Neural cell (in vitro differentiated cells): Measurements from ENCODE around the gene ADAMTSL2. TPM values are rescaled to one million over a fixed set of nuclear protein-coding genes. Genes with fewer than 3 reads are reported as not detected.

Experiments
- H2AFZ ChIP-seq: fragments of 200-600, 300-800 bp; sonication (generic), shearing (Covaris generic); 2 replicates; pipeline ENCODE4 v1.6.0; 2014; ENCODE audit warnings: low read depth, mild to moderate bottlenecking, antibody characterized with exemption, low read length, moderate library complexity
- H3F3A ChIP-seq: fragments of 200-600 bp; shearing (Covaris generic); 2 replicates; pipeline ENCODE4 v1.6.1; 2016; ENCODE audit warnings: mild to moderate bottlenecking, moderate library complexity, mixed read lengths, antibody characterized with exemption, low read length; ENCODE audit not compliant: insufficient read depth, poor library complexity, severe bottlenecking
- H3K27ac ChIP-seq: fragments of 200-600, 300-800 bp; sonication (generic), shearing (Covaris generic); 2 replicates; pipeline ENCODE4 v1.5.1; 2014; ENCODE audit warnings: mild to moderate bottlenecking, low read length, moderate library complexity
- H3K27me3 ChIP-seq: fragments of 300-800, 200-600 bp; sonication (generic), shearing (Covaris generic); 2 replicates; pipeline ENCODE4 v1.6.0; 2014; ENCODE audit warnings: mild to moderate bottlenecking, low read depth, low read length, moderate library complexity; ENCODE audit not compliant: insufficient read depth
- H3K36me3 ChIP-seq: fragments of 300-800, 200-600 bp; sonication (generic), shearing (Covaris generic); 2 replicates; pipeline ENCODE4 v1.5.1; 2014; ENCODE audit warnings: mild to moderate bottlenecking, antibody characterized with exemption, low read length, moderate library complexity; ENCODE audit not compliant: insufficient read depth
- H3K4me2 ChIP-seq: fragments of 300-800, 200-600 bp; sonication (generic), shearing (Covaris generic); 2 replicates; pipeline ENCODE4 v1.6.0; 2014; ENCODE audit warnings: mild to moderate bottlenecking, low read length
- H3K4me3 ChIP-seq: fragments of 300-800, 200-600 bp; sonication (generic), shearing (Covaris generic); 2 replicates; pipeline ENCODE4 v1.5.1; 2014; ENCODE audit warnings: mild to moderate bottlenecking, low read length, moderate library complexity
- H3K79me2 ChIP-seq: fragments of 200-600 bp; shearing (Covaris generic); replicated peaks from 2 replicates; pipeline ENCODE4 v1.6.0; 2014; ENCODE audit warnings: mild to moderate bottlenecking, low read length, moderate library complexity; ENCODE audit not compliant: insufficient read depth
- H3K9ac ChIP-seq: fragments of 300-800, 200-600 bp; sonication (generic), shearing (Covaris generic); 2 replicates; pipeline ENCODE4 v1.6.1; 2016; ENCODE audit warnings: mild to moderate bottlenecking, low read length, mixed read lengths
- H3K9me2 ChIP-seq: fragments of 200-600 bp; shearing (Covaris generic); 2 replicates; pipeline ENCODE4 v1.6.1; 2016; ENCODE audit warnings: mild to moderate bottlenecking, low read length, mixed read lengths; ENCODE audit not compliant: insufficient read depth
- H3K9me3 ChIP-seq: fragments of 200-600, 300-800 bp; sonication (generic), shearing (Covaris generic); 2 replicates; pipeline ENCODE4 v1.6.1; 2016; ENCODE audit warnings: mild to moderate bottlenecking, mixed run types, low read length, moderate library complexity, mixed read lengths
- H4K20me1 ChIP-seq: fragments of 200-600 bp; shearing (Covaris generic); 2 replicates; pipeline ENCODE4 v1.6.1; 2016; ENCODE audit warnings: mild to moderate bottlenecking, mixed run types; ENCODE audit not compliant: insufficient read depth
- EP300 ChIP-seq: fragments of 450-650 bp; conservative IDR thresholded peaks from 2 replicates; pipeline ENCODE4 v1.6.1; 2014; ENCODE audit warnings: antibody characterized with exemption, mild to moderate bottlenecking, moderate library complexity; ENCODE audit not compliant: poor library complexity, severe bottlenecking
- EZH2 ChIP-seq: fragments of 200-600, 300-800 bp; shearing (Covaris generic), sonication (generic); IDR thresholded peaks from 2 replicates; pipeline ENCODE4 v1.6.1; 2014; ENCODE audit warnings: antibody characterized with exemption, low read length, borderline replicate concordance, mild to moderate bottlenecking; ENCODE audit not compliant: insufficient read depth, poor library complexity, severe bottlenecking
- MXI1 ChIP-seq: fragments of 450-650 bp; conservative IDR thresholded peaks from 2 replicates; pipeline ENCODE4 v1.6.1; 2014; ENCODE audit warnings: antibody characterized with exemption, mild to moderate bottlenecking; ENCODE audit not compliant: poor library complexity, severe bottlenecking
- POLR2AphosphoS5 ChIP-seq: IDR thresholded peaks from 2 replicates; pipeline ENCODE4 v1.6.1; 2012
- RAD21 ChIP-seq: fragments of 450-650 bp; conservative IDR thresholded peaks from 2 replicates; pipeline ENCODE4 v1.6.1; 2014; ENCODE audit warnings: antibody characterized with exemption, mild to moderate bottlenecking, moderate library complexity
- SMC3 ChIP-seq: fragments of 450-650 bp; conservative IDR thresholded peaks from 2 replicates; pipeline ENCODE4 v1.6.1; 2014; ENCODE audit warnings: antibody characterized with exemption, mild to moderate bottlenecking, moderate library complexity; ENCODE audit not compliant: poor library complexity
- TAF1 ChIP-seq: IDR thresholded peaks from 2 replicates; pipeline ENCODE4 v1.6.1; 2012; ENCODE audit warnings: low read depth
- polyA plus RNA-seq: library from polyadenylated mRNA; depleted of rRNA; stranded (reverse); fragments of >200 nt; gene quantifications from 2 replicates; pipeline ENCODE4 v1.2.3, GENCODE V29; 2014
- TF ChIP-seq, protein P1 (sequence below): fragments of 450-650 bp; IDR thresholded peaks from 2 replicates; pipeline ENCODE4 v1.5.1; 2014; ENCODE audit warnings: antibody characterized with exemption, mild to moderate bottlenecking, moderate library complexity; ENCODE audit not compliant: poor library complexity, severe bottlenecking
- TF ChIP-seq, protein P2 (sequence below): IDR thresholded peaks from 2 replicates; pipeline ENCODE4 v1.6.1; 2012; ENCODE audit warnings: borderline replicate concordance

ADAMTSL2 gene
- polyA plus RNA-seq, 1 donor from 2014 or later = 0.85 TPM

DNA sequence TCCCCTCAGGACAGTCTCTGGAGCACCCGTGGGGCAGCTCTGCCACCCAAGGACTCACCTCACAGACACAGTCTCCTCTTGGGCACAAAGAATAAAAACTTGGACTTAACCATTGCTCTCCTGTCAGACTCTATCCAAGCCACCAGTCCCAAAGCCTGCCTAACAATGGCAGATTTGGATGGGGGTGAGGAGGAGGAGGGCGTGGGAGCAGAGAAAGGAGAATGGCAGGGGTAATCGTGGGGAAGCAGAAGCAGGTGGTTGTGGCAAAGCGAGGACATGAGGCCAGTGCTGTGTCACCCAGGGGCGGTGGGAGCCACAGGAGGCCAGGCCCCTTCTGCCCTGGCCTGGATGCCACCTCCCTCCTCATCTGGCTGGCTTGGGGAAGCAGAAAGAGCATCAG, 80.2 kb downstream of the ADAMTSL2 start:
- peak overlapping the region; percentile 21 for H3K4me3 ChIP-seq
- no peaks in the 10 kb centered on the region for H3K9me2 ChIP-seq
- no peaks in the 10 kb centered on the region for H4K20me1 ChIP-seq
- no peak overlapping the region for H3K27ac ChIP-seq
- H3K9me3 ChIP-seq = no peaks in the 10 kb centered on the region
- no peaks in the 10 kb centered on the region for H3F3A ChIP-seq
- H3K4me2 ChIP-seq = no peak overlapping the region
- peak overlapping the region; percentile 2 for H3K9ac ChIP-seq
- no peaks in the 10 kb centered on the region for H3K79me2 ChIP-seq
- no peaks in the 10 kb centered on the region for H3K36me3 ChIP-seq
- H2AFZ ChIP-seq = no peak overlapping the region
- TF ChIP-seq TAF1 (no peak), SMC3 (no peak), POLR2AphosphoS5 (no peak), EZH2 (no peak), MXI1 (no peak), EP300 (no peak), RAD21 (no peak)
- TF ChIP-seq, protein P1, sequence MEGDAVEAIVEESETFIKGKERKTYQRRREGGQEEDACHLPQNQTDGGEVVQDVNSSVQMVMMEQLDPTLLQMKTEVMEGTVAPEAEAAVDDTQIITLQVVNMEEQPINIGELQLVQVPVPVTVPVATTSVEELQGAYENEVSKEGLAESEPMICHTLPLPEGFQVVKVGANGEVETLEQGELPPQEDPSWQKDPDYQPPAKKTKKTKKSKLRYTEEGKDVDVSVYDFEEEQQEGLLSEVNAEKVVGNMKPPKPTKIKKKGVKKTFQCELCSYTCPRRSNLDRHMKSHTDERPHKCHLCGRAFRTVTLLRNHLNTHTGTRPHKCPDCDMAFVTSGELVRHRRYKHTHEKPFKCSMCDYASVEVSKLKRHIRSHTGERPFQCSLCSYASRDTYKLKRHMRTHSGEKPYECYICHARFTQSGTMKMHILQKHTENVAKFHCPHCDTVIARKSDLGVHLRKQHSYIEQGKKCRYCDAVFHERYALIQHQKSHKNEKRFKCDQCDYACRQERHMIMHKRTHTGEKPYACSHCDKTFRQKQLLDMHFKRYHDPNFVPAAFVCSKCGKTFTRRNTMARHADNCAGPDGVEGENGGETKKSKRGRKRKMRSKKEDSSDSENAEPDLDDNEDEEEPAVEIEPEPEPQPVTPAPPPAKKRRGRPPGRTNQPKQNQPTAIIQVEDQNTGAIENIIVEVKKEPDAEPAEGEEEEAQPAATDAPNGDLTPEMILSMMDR = no peak
- TF ChIP-seq, protein P2, sequence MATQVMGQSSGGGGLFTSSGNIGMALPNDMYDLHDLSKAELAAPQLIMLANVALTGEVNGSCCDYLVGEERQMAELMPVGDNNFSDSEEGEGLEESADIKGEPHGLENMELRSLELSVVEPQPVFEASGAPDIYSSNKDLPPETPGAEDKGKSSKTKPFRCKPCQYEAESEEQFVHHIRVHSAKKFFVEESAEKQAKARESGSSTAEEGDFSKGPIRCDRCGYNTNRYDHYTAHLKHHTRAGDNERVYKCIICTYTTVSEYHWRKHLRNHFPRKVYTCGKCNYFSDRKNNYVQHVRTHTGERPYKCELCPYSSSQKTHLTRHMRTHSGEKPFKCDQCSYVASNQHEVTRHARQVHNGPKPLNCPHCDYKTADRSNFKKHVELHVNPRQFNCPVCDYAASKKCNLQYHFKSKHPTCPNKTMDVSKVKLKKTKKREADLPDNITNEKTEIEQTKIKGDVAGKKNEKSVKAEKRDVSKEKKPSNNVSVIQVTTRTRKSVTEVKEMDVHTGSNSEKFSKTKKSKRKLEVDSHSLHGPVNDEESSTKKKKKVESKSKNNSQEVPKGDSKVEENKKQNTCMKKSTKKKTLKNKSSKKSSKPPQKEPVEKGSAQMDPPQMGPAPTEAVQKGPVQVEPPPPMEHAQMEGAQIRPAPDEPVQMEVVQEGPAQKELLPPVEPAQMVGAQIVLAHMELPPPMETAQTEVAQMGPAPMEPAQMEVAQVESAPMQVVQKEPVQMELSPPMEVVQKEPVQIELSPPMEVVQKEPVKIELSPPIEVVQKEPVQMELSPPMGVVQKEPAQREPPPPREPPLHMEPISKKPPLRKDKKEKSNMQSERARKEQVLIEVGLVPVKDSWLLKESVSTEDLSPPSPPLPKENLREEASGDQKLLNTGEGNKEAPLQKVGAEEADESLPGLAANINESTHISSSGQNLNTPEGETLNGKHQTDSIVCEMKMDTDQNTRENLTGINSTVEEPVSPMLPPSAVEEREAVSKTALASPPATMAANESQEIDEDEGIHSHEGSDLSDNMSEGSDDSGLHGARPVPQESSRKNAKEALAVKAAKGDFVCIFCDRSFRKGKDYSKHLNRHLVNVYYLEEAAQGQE = no peak
- H3K27me3 ChIP-seq = peaks cover 22% of the 10 kb centered on the region

DNA sequence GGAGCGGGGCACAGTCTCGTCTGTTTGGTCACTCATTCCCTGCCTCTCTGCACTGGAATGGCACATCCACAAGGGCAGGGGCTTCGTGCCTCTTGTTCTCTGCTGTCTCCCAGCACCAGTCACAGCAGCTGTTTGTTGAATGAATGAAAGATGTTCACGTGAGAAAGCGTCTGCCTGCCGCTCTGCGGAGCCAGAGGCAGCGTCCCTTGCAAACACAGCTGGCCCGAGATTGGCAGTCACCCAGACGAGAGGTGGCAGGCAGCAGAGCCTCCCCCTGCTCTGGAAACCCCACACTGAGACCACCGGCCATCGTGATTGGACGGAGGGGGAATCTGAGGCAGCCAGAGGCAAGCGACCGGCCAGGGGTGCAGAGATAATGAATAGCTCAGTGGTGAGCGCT, 80.7 kb downstream of the ADAMTSL2 start:
- H2AFZ ChIP-seq = no peak overlapping the region
- H3K9ac ChIP-seq = no peak overlapping the region
- no peak overlapping the region for H3K27ac ChIP-seq
- no peaks in the 10 kb centered on the region for H3K36me3 ChIP-seq
- H3K9me2 ChIP-seq = no peaks in the 10 kb centered on the region
- H3F3A ChIP-seq = no peaks in the 10 kb centered on the region
- H3K9me3 ChIP-seq = no peaks in the 10 kb centered on the region
- H3K27me3 ChIP-seq = peaks cover 17% of the 10 kb centered on the region
- H4K20me1 ChIP-seq = no peaks in the 10 kb centered on the region
- H3K4me2 ChIP-seq = no peak overlapping the region
- no peak overlapping the region for H3K4me3 ChIP-seq
- no peak for TF ChIP-seq MXI1
- no peak for TF ChIP-seq RAD21
- TF ChIP-seq, protein P2 = no peak
- no peak for TF ChIP-seq EP300
- no peak for TF ChIP-seq TAF1
- TF ChIP-seq, protein P1 = no peak
- no peak for TF ChIP-seq POLR2AphosphoS5
- no peak for TF ChIP-seq EZH2
- no peak for TF ChIP-seq SMC3
- H3K79me2 ChIP-seq = no peaks in the 10 kb centered on the region
